Left ventricle myocardium inferior (tissue), 1 donor: Measurements from ENCODE around the gene OTOA. TPM values are rescaled to one million over a fixed set of nuclear protein-coding genes. Genes with fewer than 3 reads are reported as not detected.
A peak's percentile ranks its signal among the peaks of the same experiment; 100 is the strongest.
"Not testable (repeated sequence)": the region's sequence is repeated elsewhere in the genome, so short reads cannot be mapped to it uniquely, and the experiment has no call there.

ENCODE experiments used
- DNase-seq: peaks from one replicate; pipeline ENCODE4 v3.0.0-alpha.2; 2020
- H3K27ac ChIP-seq: fragments of 200-600 bp; replicated peaks from 2 replicates; pipeline ENCODE4 v1.8.0; 2021
- H3K27me3 ChIP-seq: fragments of 200-600 bp; 2 replicates; pipeline ENCODE4 v1.8.0; 2021; ENCODE audit warnings: low read depth
- H3K36me3 ChIP-seq: fragments of 200-600 bp; 2 replicates; pipeline ENCODE4 v1.8.0; 2021
- H3K4me1 ChIP-seq: fragments of 200-600 bp; 2 replicates; pipeline ENCODE4 v1.8.0; 2021
- H3K4me3 ChIP-seq: fragments of 200-600 bp; 2 replicates; pipeline ENCODE4 v1.8.0; 2021; ENCODE audit warnings: mild to moderate bottlenecking, moderate library complexity
- H3K9me3 ChIP-seq: fragments of 200-600 bp; replicated peaks from 2 replicates; pipeline ENCODE4 v1.8.0; 2021
- intact Hi-C: fragments of 100-400 bp; cut with micrococcal nuclease; formaldehyde crosslinking; loops from one replicate; pipeline ENCODE4 v1.11.0; 2022
- total RNA-seq: library from RNA; stranded (reverse); fragmentation: NEBNext Ultra II Directional; extraction: Animal tissue kit (Norgen Biotek cat#: 25700); gene quantifications from one replicate; pipeline ENCODE4 v1.2.1, GENCODE V29; 2021
- TF ChIP-seq, protein P1 (sequence below): fragments of 200-600 bp; IDR thresholded peaks from 2 replicates; pipeline ENCODE4 v1.8.0; 2021; ENCODE audit warnings: antibody characterized with exemption, mild to moderate bottlenecking, borderline replicate concordance
- donor health status: DM: no; HTN: yes; CAD: no; lungs with severe emphysema.

Gene OTOA
- total RNA-seq, 1 donor from 2014 or later = 0.11 TPM

DNA sequence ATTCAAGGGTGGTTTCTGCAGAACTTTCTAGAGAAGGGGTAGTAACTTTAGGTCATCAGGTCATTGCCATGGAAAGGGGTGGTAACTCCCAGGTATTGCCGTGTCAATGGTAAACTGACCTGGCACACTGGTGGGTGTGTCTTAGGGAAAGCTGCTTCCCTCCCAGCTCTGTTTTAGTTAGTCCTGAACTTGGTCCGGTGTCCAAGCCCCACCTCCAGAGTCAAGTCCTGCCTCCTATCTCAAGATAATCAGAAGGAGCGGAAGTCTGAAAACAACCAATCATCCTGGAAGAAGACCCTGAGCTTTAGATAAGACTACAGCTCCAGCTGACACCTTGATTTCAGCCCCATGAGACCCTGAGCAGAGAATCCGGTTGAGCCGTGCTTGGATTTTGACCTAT lies 105.0 kb downstream of the OTOA start:
- H3K4me3 ChIP-seq, intact Hi-C loops, DNase-seq, H3K9me3 ChIP-seq, H3K36me3 ChIP-seq, H3K27ac ChIP-seq, H3K27me3 ChIP-seq: not testable (repeated sequence)
- H3K4me1 ChIP-seq = peaks cover 17% of the 10 kb centered on the region

DNA sequence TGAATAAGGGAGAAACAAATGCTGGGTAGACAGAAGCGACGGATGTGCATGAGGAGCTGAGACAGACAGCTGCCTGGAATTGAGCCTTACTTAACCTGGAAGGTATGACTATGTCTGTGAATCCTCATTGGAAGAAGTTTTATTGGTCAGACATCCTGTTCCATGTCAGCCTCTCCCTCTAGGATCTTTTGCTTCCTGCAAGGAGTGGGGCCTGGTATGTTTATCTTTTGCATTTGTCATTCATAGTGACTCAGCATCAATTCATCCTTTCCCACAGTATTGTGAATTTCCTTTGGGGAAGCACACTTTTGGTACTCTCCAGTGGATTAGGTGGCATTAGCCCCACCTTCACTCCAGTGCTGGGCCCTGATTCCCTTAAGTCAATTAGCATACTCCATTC lies 105.5 kb downstream of the OTOA start:
- H3K36me3 ChIP-seq, DNase-seq, H3K4me3 ChIP-seq, H3K27me3 ChIP-seq, H3K27ac ChIP-seq, intact Hi-C loops, H3K9me3 ChIP-seq: not testable (repeated sequence)
- H3K4me1 ChIP-seq = peaks cover 17% of the 10 kb centered on the region

DNA sequence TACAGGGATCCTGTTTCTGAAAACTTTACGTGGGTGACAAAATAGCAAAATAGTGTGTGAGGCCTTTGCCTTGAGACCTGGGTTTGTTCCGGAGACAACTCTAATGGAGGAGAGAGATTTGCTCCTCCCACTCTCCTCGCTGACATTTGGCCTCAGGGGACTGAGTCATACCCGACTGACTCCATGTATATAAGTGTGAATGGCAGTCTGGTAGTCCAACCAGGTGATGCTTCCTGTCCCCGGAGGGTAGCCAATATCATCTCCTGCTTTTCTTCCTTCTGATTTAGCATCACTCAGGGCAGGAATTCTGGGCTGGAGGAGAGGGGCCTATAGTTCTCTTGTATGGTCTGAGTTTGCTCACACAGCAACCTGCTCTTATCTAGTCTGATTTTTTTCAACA lies 106.8 kb downstream of the OTOA start:
- H3K9me3 ChIP-seq, H3K27me3 ChIP-seq, H3K36me3 ChIP-seq, H3K27ac ChIP-seq, H3K4me3 ChIP-seq, DNase-seq, intact Hi-C loops: not testable (repeated sequence)
- peaks cover 17% of the 10 kb centered on the region for H3K4me1 ChIP-seq

DNA sequence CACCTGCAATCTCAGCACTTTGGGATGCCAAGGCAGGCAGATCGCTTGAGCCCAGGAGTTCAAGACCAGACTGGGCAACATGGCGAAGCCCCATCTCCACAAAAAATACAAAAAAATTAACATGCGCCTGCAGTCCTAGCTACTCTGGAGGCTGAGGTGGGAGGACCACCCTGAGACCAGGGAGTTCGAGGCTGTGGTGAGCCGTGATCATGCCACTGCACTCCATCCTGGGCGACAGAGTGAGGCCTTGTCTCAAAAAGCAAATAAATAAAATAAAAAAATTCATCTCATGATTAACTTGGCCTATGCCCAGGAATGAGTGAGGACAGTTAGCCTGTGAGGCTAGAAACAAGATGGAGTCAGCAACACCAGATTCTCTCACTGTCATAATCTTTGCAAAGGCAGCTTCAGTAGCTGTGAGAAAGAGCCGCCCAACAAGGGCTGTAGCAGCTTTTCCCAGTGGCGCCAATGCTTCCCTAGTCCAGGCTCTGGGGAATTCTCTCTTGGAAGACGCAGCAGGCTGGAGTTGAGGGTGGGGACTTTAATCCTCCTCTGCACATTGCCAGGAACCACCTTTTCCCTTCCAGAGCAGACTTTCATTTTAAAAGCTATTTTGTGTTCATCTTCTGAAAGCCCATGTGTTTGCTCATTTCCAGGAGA lies 108.9 kb downstream of the OTOA start:
- peak overlapping the region; percentile 44 for H3K4me3 ChIP-seq
- H3K36me3 ChIP-seq, intact Hi-C loops, H3K27me3 ChIP-seq, H3K9me3 ChIP-seq: not testable (repeated sequence)
- peak overlapping the region; percentile 85 for H3K27ac ChIP-seq
- DNase-seq = peak; percentile 61
- peaks cover 17% of the 10 kb centered on the region for H3K4me1 ChIP-seq

DNA sequence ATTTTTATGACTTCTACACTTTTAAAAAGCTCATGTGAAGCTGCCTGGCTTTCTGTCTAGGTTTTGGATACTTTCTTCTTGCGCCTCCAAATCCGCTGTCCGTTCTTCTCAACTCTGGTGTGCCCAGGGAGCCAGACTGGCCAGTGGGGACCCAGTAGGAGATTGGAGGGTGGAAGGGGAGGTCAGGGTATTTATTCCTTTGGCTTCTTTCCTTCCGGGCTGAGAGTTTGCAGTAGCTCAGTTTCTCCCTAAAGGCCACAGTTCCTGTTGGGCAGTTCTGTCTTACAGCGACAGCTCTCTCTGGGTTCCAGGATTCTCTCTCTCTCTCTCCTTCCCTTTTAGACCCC lies 109.4 kb downstream of the OTOA start:
- intact Hi-C loops, H3K27me3 ChIP-seq, H3K9me3 ChIP-seq, DNase-seq, H3K36me3 ChIP-seq: not testable (repeated sequence)
- peak overlapping the region; percentile 85 for H3K27ac ChIP-seq
- peak overlapping the region; percentile 44 for H3K4me3 ChIP-seq
- H3K4me1 ChIP-seq = peaks cover 17% of the 10 kb centered on the region

DNA sequence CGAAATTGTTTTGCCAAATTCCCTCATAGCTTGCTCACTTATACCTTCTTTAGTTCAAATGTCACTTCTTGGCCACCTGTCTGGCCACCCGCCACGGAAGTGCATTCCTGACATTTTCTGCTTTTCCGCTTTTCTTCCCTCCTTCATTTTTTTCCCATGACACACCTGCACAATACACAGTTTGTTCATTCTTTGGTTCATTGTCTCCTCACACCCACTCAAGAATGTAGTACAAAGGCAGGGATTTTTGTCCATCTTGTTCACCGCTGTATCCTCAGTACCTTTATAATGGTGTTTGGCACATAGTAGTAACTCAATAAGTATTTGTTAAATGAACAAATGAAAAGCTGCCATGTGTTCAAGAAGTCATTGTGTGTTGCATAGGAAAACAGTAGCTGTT lies 116.8 kb downstream of the OTOA start:
- H3K36me3 ChIP-seq, H3K9me3 ChIP-seq, DNase-seq, H3K27ac ChIP-seq, intact Hi-C loops, H3K27me3 ChIP-seq, H3K4me1 ChIP-seq, H3K4me3 ChIP-seq: not testable (repeated sequence)

DNA sequence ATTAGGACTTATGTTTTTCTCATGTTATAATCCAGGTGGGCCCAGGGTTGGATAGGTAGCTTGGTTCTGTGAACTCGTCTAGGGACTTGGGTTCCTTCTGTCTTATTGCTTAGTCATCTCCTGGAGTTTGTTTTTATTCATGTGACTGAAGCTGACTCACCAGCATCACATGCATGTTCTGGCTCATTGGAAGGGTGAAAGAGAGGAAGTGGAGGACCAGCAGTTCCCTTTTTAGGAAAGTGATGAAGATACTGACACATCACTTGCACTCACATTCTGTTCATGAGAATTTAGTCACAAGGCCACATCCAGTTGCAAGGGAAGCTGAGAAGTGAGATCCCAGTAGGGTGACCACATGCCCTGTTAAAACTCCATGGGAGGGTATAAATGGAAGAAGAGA lies 126.7 kb downstream of the OTOA start:
- H3K27me3 ChIP-seq, intact Hi-C loops, H3K4me3 ChIP-seq, DNase-seq, H3K36me3 ChIP-seq, H3K4me1 ChIP-seq, H3K9me3 ChIP-seq, H3K27ac ChIP-seq: not testable (repeated sequence)

DNA sequence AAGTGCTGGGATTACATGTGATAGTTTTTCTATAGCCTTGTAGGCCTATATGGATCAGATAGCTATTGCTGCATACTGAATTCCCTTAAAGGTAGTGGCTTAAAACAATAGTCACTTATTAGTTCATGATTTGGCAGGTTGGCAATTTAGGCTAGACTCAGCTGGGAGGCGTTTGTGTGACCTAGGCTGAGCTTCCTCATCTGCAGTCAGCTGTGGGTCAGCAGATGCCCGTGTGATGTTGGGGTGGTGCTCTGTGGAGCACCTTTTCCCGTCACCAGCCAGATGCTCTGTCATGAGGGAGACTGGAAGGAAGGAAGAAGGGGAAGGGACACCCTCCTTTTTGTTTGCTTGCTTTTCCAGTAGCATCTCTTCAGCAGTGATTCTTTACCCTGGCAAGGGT lies 129.5 kb downstream of the OTOA start:
- H3K4me3 ChIP-seq, H3K27ac ChIP-seq, H3K4me1 ChIP-seq, DNase-seq, H3K9me3 ChIP-seq, H3K27me3 ChIP-seq, intact Hi-C loops, H3K36me3 ChIP-seq: not testable (repeated sequence)

DNA sequence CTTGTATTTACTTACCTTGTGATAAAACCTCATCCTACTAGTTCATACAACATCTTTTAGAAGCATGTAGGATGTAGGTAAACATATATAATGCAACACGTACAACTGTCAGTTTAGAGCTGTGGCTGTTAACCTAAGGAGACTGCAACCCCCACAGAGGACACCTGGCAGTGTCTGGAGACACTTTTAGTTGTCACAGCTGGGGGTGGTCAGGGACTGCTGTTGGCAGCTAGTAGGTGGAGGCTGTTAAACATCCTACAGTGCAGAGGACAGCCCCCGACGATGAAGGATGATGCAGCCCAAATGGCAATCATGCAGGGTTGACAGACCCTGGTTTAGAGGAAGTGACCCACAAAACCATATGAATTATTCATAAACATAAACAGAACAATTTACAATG lies 134.8 kb downstream of the OTOA start:
- H3K9me3 ChIP-seq, H3K4me1 ChIP-seq, H3K36me3 ChIP-seq, H3K27ac ChIP-seq, H3K4me3 ChIP-seq, intact Hi-C loops, H3K27me3 ChIP-seq, DNase-seq: not testable (repeated sequence)

DNA sequence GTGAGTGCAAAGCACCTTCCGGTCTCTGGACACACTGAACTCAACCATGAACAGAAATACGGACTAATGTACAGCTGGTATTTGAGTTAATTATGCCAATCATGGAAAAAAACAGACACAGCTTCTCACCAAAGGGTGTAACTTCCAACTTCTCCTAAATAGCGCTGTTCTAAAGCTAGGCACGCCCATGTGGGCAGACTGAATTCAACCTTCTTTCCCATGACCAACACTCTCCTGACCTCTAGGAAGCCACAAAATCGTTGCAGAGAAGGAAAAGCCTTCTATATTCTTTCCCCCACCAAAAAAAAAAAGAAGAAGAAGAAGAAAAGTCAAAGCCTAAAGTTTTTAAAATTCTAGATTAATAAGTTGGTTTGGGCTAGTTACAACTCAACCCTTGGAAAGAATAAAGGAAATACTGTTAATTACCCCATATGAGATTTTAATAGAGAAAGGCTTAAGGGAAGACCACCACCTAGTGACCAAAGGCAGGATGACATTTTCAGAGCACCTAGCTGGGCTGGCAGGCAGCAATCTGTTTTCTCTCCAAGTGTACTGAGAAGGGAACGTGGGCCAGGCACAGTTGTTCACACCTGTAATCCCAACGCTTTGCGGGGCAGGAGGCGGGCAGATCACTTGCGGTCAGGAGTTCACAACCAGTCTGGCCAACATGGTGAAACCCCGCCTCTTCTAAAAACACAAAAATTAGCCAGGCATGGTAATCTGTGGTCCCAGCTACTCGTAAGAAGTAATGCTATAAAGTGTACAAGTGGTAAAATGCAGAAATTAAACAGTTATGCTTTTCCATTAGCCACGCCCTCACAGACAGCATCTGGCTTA lies 138.0 kb downstream of the OTOA start:
- H3K4me3 ChIP-seq, H3K27me3 ChIP-seq, H3K9me3 ChIP-seq, intact Hi-C loops, DNase-seq, H3K27ac ChIP-seq, H3K36me3 ChIP-seq, H3K4me1 ChIP-seq: not testable (repeated sequence)
- TF ChIP-seq, protein P1, sequence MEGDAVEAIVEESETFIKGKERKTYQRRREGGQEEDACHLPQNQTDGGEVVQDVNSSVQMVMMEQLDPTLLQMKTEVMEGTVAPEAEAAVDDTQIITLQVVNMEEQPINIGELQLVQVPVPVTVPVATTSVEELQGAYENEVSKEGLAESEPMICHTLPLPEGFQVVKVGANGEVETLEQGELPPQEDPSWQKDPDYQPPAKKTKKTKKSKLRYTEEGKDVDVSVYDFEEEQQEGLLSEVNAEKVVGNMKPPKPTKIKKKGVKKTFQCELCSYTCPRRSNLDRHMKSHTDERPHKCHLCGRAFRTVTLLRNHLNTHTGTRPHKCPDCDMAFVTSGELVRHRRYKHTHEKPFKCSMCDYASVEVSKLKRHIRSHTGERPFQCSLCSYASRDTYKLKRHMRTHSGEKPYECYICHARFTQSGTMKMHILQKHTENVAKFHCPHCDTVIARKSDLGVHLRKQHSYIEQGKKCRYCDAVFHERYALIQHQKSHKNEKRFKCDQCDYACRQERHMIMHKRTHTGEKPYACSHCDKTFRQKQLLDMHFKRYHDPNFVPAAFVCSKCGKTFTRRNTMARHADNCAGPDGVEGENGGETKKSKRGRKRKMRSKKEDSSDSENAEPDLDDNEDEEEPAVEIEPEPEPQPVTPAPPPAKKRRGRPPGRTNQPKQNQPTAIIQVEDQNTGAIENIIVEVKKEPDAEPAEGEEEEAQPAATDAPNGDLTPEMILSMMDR = peak; percentile 65

DNA sequence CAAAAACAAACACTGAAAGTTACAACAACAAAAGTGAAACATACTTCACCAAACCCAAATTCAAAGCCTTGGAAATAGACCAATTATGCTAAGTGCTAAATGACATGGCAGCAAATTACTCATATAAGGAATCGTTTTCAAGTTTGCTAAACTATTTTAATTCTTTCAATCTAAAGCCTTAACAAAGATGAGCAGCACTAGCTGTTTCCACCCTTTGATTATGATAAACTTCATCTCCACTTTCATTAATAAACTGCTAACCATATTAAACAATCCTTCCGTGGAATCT lies 138.6 kb downstream of the OTOA start:
- H3K27ac ChIP-seq, H3K27me3 ChIP-seq, DNase-seq, H3K36me3 ChIP-seq, intact Hi-C loops, H3K9me3 ChIP-seq, H3K4me1 ChIP-seq, H3K4me3 ChIP-seq: not testable (repeated sequence)
